Mammary epithelial cell (primary cell): ENCODE results near the gene DSCAML1.

ENCODE experiments used
- CTCF ChIP-seq, 2 donors: IDR thresholded peaks in 1 of 2; conservative IDR thresholded peaks in 1 of 2; 2 replicates each; pipeline ENCODE4 v1.5.1; 2011 to 2012; ENCODE audit warnings: inconsistent platforms in 2 of 2, low read length in 2 of 2, mild to moderate bottlenecking in 2 of 2, control low read depth in 1 of 2, low read depth in 1 of 2; ENCODE audit not compliant: insufficient read depth in 1 of 2; ENCODE audit errors: extremely low read depth in 1 of 2
- EZH2 ChIP-seq: IDR thresholded peaks from 2 replicates; pipeline ENCODE4 v1.6.1; 2012; ENCODE audit warnings: low read length, inconsistent platforms, borderline replicate concordance

- TF ChIP-seq CTCF (conservative IDR thresholded peaks at IDR 0.05 in 1 of 2, IDR thresholded peaks at IDR 0.05 in 1 of 2; ENCODE audit: extremely low read depth in 1 of 2, insufficient read depth in 1 of 2, low read depth in 1 of 2, low read length in 2 of 2) (no peak), EZH2 (no peak)
Observed at GRCh38 chr11:117613521-117613920, 183.5 kb downstream of the DSCAML1 start.
